H1 (cell line): ENCODE data around the gene CCNJ. TPM values are rescaled to one million over a fixed set of nuclear protein-coding genes. Genes with fewer than 3 reads are reported as not detected.

Experiments
- GTF2F1 ChIP-seq: IDR thresholded peaks from 2 replicates; pipeline ENCODE4 v1.6.1; 2012; ENCODE audit warnings: low read depth, low read length, improper control_type of control experiment, borderline replicate concordance
- RBBP5 ChIP-seq: IDR thresholded peaks from 2 replicates; pipeline ENCODE4 v1.7.1; 2012; ENCODE audit warnings: low read depth, mild to moderate bottlenecking, inconsistent platforms, low read length, moderate library complexity, borderline replicate concordance
- TAF1 ChIP-seq: IDR thresholded peaks from 2 replicates; pipeline ENCODE4 v1.6.1; 2011; ENCODE audit warnings: mild to moderate bottlenecking, low read depth, low read length
- TCF12 ChIP-seq: IDR thresholded peaks from 2 replicates; pipeline ENCODE4 v1.6.1; 2011; ENCODE audit warnings: low read depth, mild to moderate bottlenecking, low read length
- polyA plus RNA-seq, 7 experiments: library from polyadenylated mRNA; depleted of rRNA in 3 of 7; stranded (reverse) in 5 of 7; unstranded in 2 of 7; fragments of >200 nt in 5 of 7; fragments of 200-250 nt in 2 of 7; gene quantifications; 1 replicate in 5 of 7; 2 replicates in 1 of 7; 4 replicates in 1 of 7; pipeline versions ENCODE4 v1.2.1 to v1.2.3, GENCODE V29; 2011 to 2013; ENCODE audit warnings: missing spikeins in 2 of 7, mixed read lengths in 2 of 7
- total RNA-seq: library from RNA; stranded (reverse); fragmentation: NEBNext Ultra II Directional; extraction: Animal tissue kit (Norgen Biotek cat#: 25700); gene quantifications from 2 replicates; pipeline ENCODE4 v1.2.1, GENCODE V29; 2021

Gene CCNJ
- total and polyA plus RNA-seq, 2 of the 8 experiments (the other 6 are each of a cell fraction or from before 2014, with no cell fraction given): 31.4 to 34.7 TPM

- TF ChIP-seq GTF2F1: no peak
- no peak for TF ChIP-seq TAF1
- TF ChIP-seq TCF12: no peak
- TF ChIP-seq RBBP5: no peak
These were observed 47.0 kb downstream of the CCNJ start (continued) for GRCh38 chr10:96090463-96090800.
